AG04450 (cell line): ENCODE data around the gene PLD1. TPM values are rescaled to one million over a fixed set of nuclear protein-coding genes. Genes with fewer than 3 reads are reported as not detected.

Experiments used
- CTCF ChIA-PET: fragments of 300-600, 350-600 bp; formaldehyde crosslinking; extraction: SDS; loops from one replicate; lab custom pipeline; 2022; ENCODE audit warnings: antibody characterized with exemption, inconsistent platforms; lab: Charles Lee
- POLR2A ChIA-PET: fragments of 350-600 bp; formaldehyde crosslinking; extraction: SDS; loops from one replicate; lab custom pipeline; 2021; ENCODE audit warnings: antibody characterized with exemption, inconsistent platforms; lab: Yijun Ruan, JAX
- DNase-seq: peaks from one replicate; pipeline ENCODE4 v3.0.0-alpha.2; 2011; ENCODE audit warnings: low read depth, low spot score
- H3K27ac ChIP-seq: one replicate; pipeline ENCODE4 v1.5.1; 2012; ENCODE audit warnings: low read depth, low read length, control low read depth
- H3K27me3 ChIP-seq: one replicate; pipeline ENCODE4 v1.6.0; 2012; ENCODE audit warnings: low read length; ENCODE audit not compliant: control insufficient read depth, insufficient read depth
- H3K4me3 ChIP-seq: 2 replicates; pipeline ENCODE4 v1.5.1; 2011; ENCODE audit warnings: mild to moderate bottlenecking, low read depth, low read length, control low read depth
- H3K9me3 ChIP-seq: 2 replicates; pipeline ENCODE4 v1.5.1; 2012; ENCODE audit warnings: low read length; ENCODE audit not compliant: control insufficient read depth, insufficient read depth
- CTCF ChIP-seq: IDR thresholded peaks from 2 replicates; pipeline ENCODE4 v1.5.1; 2011; ENCODE audit warnings: low read depth, low read length, control low read depth, inconsistent platforms
- polyA plus RNA-seq: library from polyadenylated mRNA; depleted of rRNA; stranded (reverse); fragments of >200 nt; gene quantifications from 2 replicates; pipeline ENCODE4 v1.2.3, GENCODE V29; 2011

The PLD1 gene
- polyA plus RNA-seq, 1 experiment = 20.2 TPM

- H3K27ac ChIP-seq = no peak overlapping the region
- CTCF ChIA-PET = interaction anchor here (0.7 to 1.5 kb wide), 3 partner anchors 11 to 57 kb away, joined by 3 to 5 read pairs (median 4); no protein-coding TSS in a partner anchor
- DNase-seq = no peak
- no peak overlapping the region for H3K4me3 ChIP-seq
- TF ChIP-seq CTCF = no peak
- POLR2A ChIA-PET = no interaction called here
- H3K27me3 ChIP-seq = no peaks in the 10 kb centered on the region
- H3K9me3 ChIP-seq = no peaks in the 10 kb centered on the region; the same call in 1 of the 2 replicates
Observed at GRCh38 chr3:171715155-171715554, 95.1 kb downstream of the PLD1 start.

- Histone ChIP-seq H3K27me3 (no peaks in the 10 kb centered on the region), H3K27ac (peak overlapping the region; percentile 70), H3K4me3 (no peak overlapping the region), H3K9me3 (no peaks in the 10 kb centered on the region; the same call in 1 of the 2 replicates)
- DNase-seq = peak; percentile 36
- ChIA-PET CTCF (interaction anchor here (1.0 to 1.5 kb wide), 2 partner anchors 9 to 60 kb away, joined by 3 to 6 read pairs; no protein-coding TSS in a partner anchor), POLR2A (no interaction called here)
- TF ChIP-seq CTCF = no peak
Observed at GRCh38 chr3:171712171-171712938, 97.9 kb downstream of the PLD1 start.

- DNase-seq = no peak
- H3K27ac ChIP-seq = peak overlapping the region; percentile 70
- TF ChIP-seq CTCF = no peak
- ChIA-PET POLR2A (no interaction called here), CTCF (interaction anchor here (1.0 kb wide), 1 partner anchor 8 kb away, joined by 3 read pairs; no protein-coding TSS in a partner anchor)
- H3K9me3 ChIP-seq = no peaks in the 10 kb centered on the region; the same call in 1 of the 2 replicates
- H3K27me3 ChIP-seq = no peaks in the 10 kb centered on the region
- H3K4me3 ChIP-seq = no peak overlapping the region
Observed at GRCh38 chr3:171711461-171712170, 98.7 kb downstream of the PLD1 start.

- no peak for TF ChIP-seq CTCF
- H3K4me3 ChIP-seq = no peak overlapping the region
- no peaks in the 10 kb centered on the region; the same call in 1 of the 2 replicates for H3K9me3 ChIP-seq
- DNase-seq = no peak
- H3K27me3 ChIP-seq = no peaks in the 10 kb centered on the region
- H3K27ac ChIP-seq = no peak overlapping the region
- POLR2A ChIA-PET = no interaction called here
- CTCF ChIA-PET = no interaction called here
Observed at GRCh38 chr3:171710359-171710758, 99.9 kb downstream of the PLD1 start.

- no peaks in the 10 kb centered on the region for H3K9me3 ChIP-seq
- no peak overlapping the region for H3K4me3 ChIP-seq
- TF ChIP-seq CTCF = no peak
- no peak overlapping the region for H3K27ac ChIP-seq
- no peak for DNase-seq
- CTCF ChIA-PET = no interaction called here
- H3K27me3 ChIP-seq = no peaks in the 10 kb centered on the region
- POLR2A ChIA-PET = no interaction called here
Observed at GRCh38 chr3:171704814-171705213, 105.5 kb downstream of the PLD1 start.
